ENCODE measurements around the gene B4GALT3. TPM values are rescaled to one million over a fixed set of nuclear protein-coding genes. Genes with fewer than 3 reads are reported as not detected.

The B4GALT3 gene
- total and polyA plus RNA-seq, 2 of the 4 experiments (the other 2 are of a cell fraction): 19.9 to 36.0 TPM

- no CpG with 5 or more reads among the region's 4 CpGs for WGBS, 2 experiments (ENCODE audit: extremely low coverage in 2 of 2, insufficient read length in 1 of 2)
- no TSS peak for BruUV-seq (replicated peaks)
- Histone ChIP-seq H3K4ac (ENCODE audit: low read depth, low read length) (no peak overlapping the region), H4K8ac (ENCODE audit: low read depth in 2 of 2, low read length in 2 of 2) (no peak overlapping the region), H3K4me3 (ENCODE audit: insufficient read depth, low read depth, low read length) (no peak overlapping the region), H4K5ac (ENCODE audit: low read depth, low read length) (no peak overlapping the region), H2AK9ac (replicated peaks; ENCODE audit: low read depth, low read length, poor library complexity) (no peak overlapping the region), H3K27ac (ENCODE audit: insufficient read depth, low read length) (no peak overlapping the region), H3K56ac (ENCODE audit: extremely low read depth, insufficient read depth, low read length) (no peak overlapping the region), H3K23ac (ENCODE audit: low read depth, low read length) (no peak overlapping the region), H3K79me1 (ENCODE audit: low read depth in 1 of 2, low read length in 2 of 2) (peaks cover 41 to 74% of the 10 kb centered on the region in 2 experiments), H2BK120ac (ENCODE audit: low read depth, low read length) (no peak overlapping the region), H3K4me1 (ENCODE audit: control insufficient read depth, insufficient read depth, low read length) (peaks cover 15% of the 10 kb centered on the region), H2AFZ (replicated peaks; ENCODE audit: low read length, poor library complexity) (no peak overlapping the region), H3K9me1 (ENCODE audit: insufficient read depth, low read length) (peaks cover 20% of the 10 kb centered on the region), H3K27me3 (ENCODE audit: control insufficient read depth, insufficient read depth, low read length) (no peaks in the 10 kb centered on the region), H2BK20ac (ENCODE audit: low read depth, low read length) (no peak overlapping the region), H2AK5ac (ENCODE audit: low read depth, low read length) (no peak overlapping the region), H3K14ac (replicated peaks; ENCODE audit: low read depth, low read length) (no peak overlapping the region), H2BK15ac (ENCODE audit: low read depth, low read length) (no peak overlapping the region), H2BK5ac (ENCODE audit: low read depth, low read length, poor library complexity, severe bottlenecking) (no peak overlapping the region), H4K91ac (ENCODE audit: insufficient read depth, low read depth, low read length) (no peak overlapping the region), H3K9ac (ENCODE audit: low read depth, low read length) (no peak overlapping the region), H3K9me3 (ENCODE audit: control insufficient read depth, insufficient read depth, low read length) (no peaks in the 10 kb centered on the region; the same call in 1 of the 2 replicates), H4K20me1 (ENCODE audit: insufficient read depth, low read length) (peaks cover 30% of the 10 kb centered on the region), H3K4me2 (ENCODE audit: low read depth, low read length) (no peak overlapping the region), H3K18ac (ENCODE audit: low read depth, low read length) (no peak overlapping the region), H3K36me3 (ENCODE audit: control insufficient read depth, insufficient read depth, low read length) (peaks cover 51% of the 10 kb centered on the region)
- ATAC-seq (ENCODE audit: low read depth): no peak
- POLR2A ChIA-PET (ENCODE audit: unreplicated experiment): no interaction called here
- intact Hi-C loops (cut with micrococcal nuclease) (no loop called here), in situ Hi-C loops (cut with MboI; ENCODE audit: low sequenced_read_pairs) (no loop called here), dilution Hi-C loops (cut with HindIII; ENCODE audit: low sequenced_read_pairs, unreplicated experiment) (no loop called here)
- CTCF ChIA-PET: interaction anchor here (0.6 kb wide), 1 partner anchor 50 kb away, joined by 3 read pairs; no protein-coding TSS in a partner anchor
- DNase-seq: no peak
- TF ChIP-seq MXI1 (IDR thresholded peaks at IDR 0.05; ENCODE audit: borderline replicate concordance, low read depth, low read length): no peak
- TF ChIP-seq, protein P1, sequence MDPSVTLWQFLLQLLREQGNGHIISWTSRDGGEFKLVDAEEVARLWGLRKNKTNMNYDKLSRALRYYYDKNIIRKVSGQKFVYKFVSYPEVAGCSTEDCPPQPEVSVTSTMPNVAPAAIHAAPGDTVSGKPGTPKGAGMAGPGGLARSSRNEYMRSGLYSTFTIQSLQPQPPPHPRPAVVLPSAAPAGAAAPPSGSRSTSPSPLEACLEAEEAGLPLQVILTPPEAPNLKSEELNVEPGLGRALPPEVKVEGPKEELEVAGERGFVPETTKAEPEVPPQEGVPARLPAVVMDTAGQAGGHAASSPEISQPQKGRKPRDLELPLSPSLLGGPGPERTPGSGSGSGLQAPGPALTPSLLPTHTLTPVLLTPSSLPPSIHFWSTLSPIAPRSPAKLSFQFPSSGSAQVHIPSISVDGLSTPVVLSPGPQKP (IDR thresholded peaks at IDR 0.05; ENCODE audit: borderline replicate concordance, low read depth, low read length): no peak
- no peak for TF ChIP-seq CTCF (conservative IDR thresholded peaks at IDR 0.05; ENCODE audit: low read depth, low read length)
Observed at GRCh38 chr1:161121834-161122233, 55.5 kb downstream of the B4GALT3 start.

Small RNAs within 50 kb of the gene (microRNA-seq; reads per million reads assigned to microRNA genes)
- gene MIR5187 (ENCODE audit: unreplicated experiment) (not detected), gene RF01225 (ENCODE audit: insufficient read depth, insufficient read length) (not detected)

Small RNAs within 50 kb of the gene (small RNA-seq; reads per million reads assigned to genes)
- gene RF01225: 0 reads per million in 5 experiments

Other genes starting within 250 kb of the B4GALT3 start
- gene ITLN2, start 222.7 kb downstream of the B4GALT3 start, total RNA-seq (2012; rRNA removed): not detected in 2 replicates
- not detected in 2 replicates for gene ITLN2, start 222.7 kb downstream of the B4GALT3 start, polyA plus RNA-seq (2012; rRNA removed)
- gene F11R, start 156.4 kb downstream of the B4GALT3 start, total RNA-seq (2012; rRNA removed): 0.83 and 2.2 TPM in 2 replicates
- 0.47 and 0.79 TPM in 2 replicates for gene F11R, start 156.4 kb downstream of the B4GALT3 start, polyA plus RNA-seq (2012; rRNA removed)
- gene TSTD1, start 138.5 kb downstream of the B4GALT3 start, total RNA-seq (2012; rRNA removed): not detected in 2 replicates
- gene TSTD1, start 138.5 kb downstream of the B4GALT3 start, polyA plus RNA-seq (2012; rRNA removed): 0.21 TPM in 1 of 2 replicates, not detected in the other
- 62.2 and 78.9 TPM in 2 replicates for gene USF1, start 131.5 kb downstream of the B4GALT3 start, total RNA-seq (2012; rRNA removed)
- gene USF1, start 131.5 kb downstream of the B4GALT3 start, polyA plus RNA-seq (2012; rRNA removed): 34.6 and 37.1 TPM in 2 replicates
- not detected in 2 replicates for gene ARHGAP30, start 107.6 kb downstream of the B4GALT3 start, total RNA-seq (2012; rRNA removed)
- gene ARHGAP30, start 107.6 kb downstream of the B4GALT3 start, polyA plus RNA-seq (2012; rRNA removed): 0.02 and 0.03 TPM in 2 replicates
- gene NECTIN4, start 87.9 kb downstream of the B4GALT3 start, total RNA-seq (2012; rRNA removed): under 0.01 and 0.18 TPM in 2 replicates
- 0.13 and 0.24 TPM in 2 replicates for gene NECTIN4, start 87.9 kb downstream of the B4GALT3 start, polyA plus RNA-seq (2012; rRNA removed)
- gene KLHDC9, start 79.1 kb downstream of the B4GALT3 start, total RNA-seq (2012; rRNA removed): 0.18 TPM in 1 of 2 replicates, not detected in the other
- 0.70 and 1.1 TPM in 2 replicates for gene KLHDC9, start 79.1 kb downstream of the B4GALT3 start, polyA plus RNA-seq (2012; rRNA removed)
- 62.4 and 166 TPM in 2 replicates for gene PFDN2, start 59.5 kb downstream of the B4GALT3 start, total RNA-seq (2012; rRNA removed)
- gene PFDN2, start 59.5 kb downstream of the B4GALT3 start, polyA plus RNA-seq (2012; rRNA removed): 179 and 180 TPM in 2 replicates
- 22.8 TPM in 2 replicates for gene NIT1, start 59.4 kb downstream of the B4GALT3 start, total RNA-seq (2012; rRNA removed)
- gene NIT1, start 59.4 kb downstream of the B4GALT3 start, polyA plus RNA-seq (2012; rRNA removed): 33.2 and 33.6 TPM in 2 replicates
- 35.3 and 47.9 TPM in 2 replicates for gene DEDD, start 44.8 kb downstream of the B4GALT3 start, total RNA-seq (2012; rRNA removed)
- 40.2 and 47.1 TPM in 2 replicates for gene DEDD, start 44.8 kb downstream of the B4GALT3 start, polyA plus RNA-seq (2012; rRNA removed)
- gene UFC1, start 23.5 kb downstream of the B4GALT3 start, total RNA-seq (2012; rRNA removed): 134 and 137 TPM in 2 replicates
- gene UFC1, start 23.5 kb downstream of the B4GALT3 start, polyA plus RNA-seq (2012; rRNA removed): 113 and 140 TPM in 2 replicates
- 3.3 and 6.3 TPM in 2 replicates for gene USP21, start 18.0 kb downstream of the B4GALT3 start, total RNA-seq (2012; rRNA removed)
- 23.8 and 24.7 TPM in 2 replicates for gene USP21, start 18.0 kb downstream of the B4GALT3 start, polyA plus RNA-seq (2012; rRNA removed)
- 6.1 TPM in 2 replicates for gene PPOX, start 11.1 kb downstream of the B4GALT3 start, total RNA-seq (2012; rRNA removed)
- 14.3 and 14.8 TPM in 2 replicates for gene PPOX, start 11.1 kb downstream of the B4GALT3 start, polyA plus RNA-seq (2012; rRNA removed)
- 0.28 and 0.72 TPM in 2 replicates for gene ADAMTS4, start 21.5 kb upstream of the B4GALT3 start, total RNA-seq (2012; rRNA removed)
- 0.39 and 0.40 TPM in 2 replicates for gene ADAMTS4, start 21.5 kb upstream of the B4GALT3 start, polyA plus RNA-seq (2012; rRNA removed)
- 85.5 and 122 TPM in 2 replicates for gene NDUFS2, start 24.9 kb upstream of the B4GALT3 start, total RNA-seq (2012; rRNA removed)
- gene NDUFS2, start 24.9 kb upstream of the B4GALT3 start, polyA plus RNA-seq (2012; rRNA removed): 101 and 103 TPM in 2 replicates
- gene FCER1G, start 37.8 kb upstream of the B4GALT3 start, total RNA-seq (2012; rRNA removed): not detected in 2 replicates
- gene FCER1G, start 37.8 kb upstream of the B4GALT3 start, polyA plus RNA-seq (2012; rRNA removed): 0.44 and 0.57 TPM in 2 replicates
- gene APOA2, start 46.1 kb upstream of the B4GALT3 start, total RNA-seq (2012; rRNA removed): not detected in 2 replicates
- gene APOA2, start 46.1 kb upstream of the B4GALT3 start, polyA plus RNA-seq (2012; rRNA removed): not detected in 2 replicates
- gene TOMM40L, start 48.6 kb upstream of the B4GALT3 start, total RNA-seq (2012; rRNA removed): 11.4 and 12.5 TPM in 2 replicates
- 7.7 and 7.9 TPM in 2 replicates for gene TOMM40L, start 48.6 kb upstream of the B4GALT3 start, polyA plus RNA-seq (2012; rRNA removed)
- gene NR1I3, start 60.7 kb upstream of the B4GALT3 start, total RNA-seq (2012; rRNA removed): not detected in 2 replicates
- not detected in 2 replicates for gene NR1I3, start 60.7 kb upstream of the B4GALT3 start, polyA plus RNA-seq (2012; rRNA removed)
- not detected in 2 replicates for gene PCP4L1, start 81.2 kb upstream of the B4GALT3 start, total RNA-seq (2012; rRNA removed)
- not detected in 2 replicates for gene PCP4L1, start 81.2 kb upstream of the B4GALT3 start, polyA plus RNA-seq (2012; rRNA removed)
- 0.18 and 0.28 TPM in 2 replicates for gene MPZ, start 132.5 kb upstream of the B4GALT3 start, total RNA-seq (2012; rRNA removed)
- 0.80 and 0.96 TPM in 2 replicates for gene MPZ, start 132.5 kb upstream of the B4GALT3 start, polyA plus RNA-seq (2012; rRNA removed)
- gene SDHC, start 136.9 kb upstream of the B4GALT3 start, total RNA-seq (2012; rRNA removed): 36.1 and 158 TPM in 2 replicates
- 155 and 235 TPM in 2 replicates for gene SDHC, start 136.9 kb upstream of the B4GALT3 start, polyA plus RNA-seq (2012; rRNA removed)
- not detected in 2 replicates for gene CFAP126, start 190.4 kb upstream of the B4GALT3 start, total RNA-seq (2012; rRNA removed)
- gene CFAP126, start 190.4 kb upstream of the B4GALT3 start, polyA plus RNA-seq (2012; rRNA removed): not detected in 2 replicates

Measured in IMR-90 (cell line).